ENCODE measurements around the gene CADM4. TPM values are rescaled to one million over a fixed set of nuclear protein-coding genes. Genes with fewer than 3 reads are reported as not detected.

Gene CADM4
- total RNA-seq, 1 experiment from 2014 or later, result 17.5 TPM

- DNase-seq, result peak; percentile 33
- Mint-ChIP-seq H3K27me3 (ENCODE audit: unreplicated experiment) (no peaks in the 10 kb centered on the region), H3K36me3 (ENCODE audit: insufficient read depth, unreplicated experiment) (peaks cover 10% of the 10 kb centered on the region), H3K4me3 (ENCODE audit: low read depth, unreplicated experiment) (no peak overlapping the region), H3K27ac (ENCODE audit: unreplicated experiment) (no peak overlapping the region), H3K4me1 (ENCODE audit: low read depth, unreplicated experiment) (no peaks in the 10 kb centered on the region), H3K9me3 (ENCODE audit: low read depth, unreplicated experiment) (no peaks in the 10 kb centered on the region)
- intact Hi-C loops (cut with micrococcal nuclease; ENCODE audit: unreplicated experiment), result no loop called here
- no TSS peak for BruUV-seq (replicated peaks)
- no peak for TF ChIP-seq CTCF (IDR thresholded peaks at IDR 0.05; ENCODE audit: unreplicated experiment)
- CTCF ChIA-PET, result interaction anchor here (0.5 kb wide), 1 partner anchor 190 kb away, joined by 4 read pairs; no protein-coding TSS in a partner anchor
These were observed 13.6 kb downstream of the CADM4 start for GRCh38 chr19:43625918-43626579.

- intact Hi-C loops (cut with micrococcal nuclease; ENCODE audit: unreplicated experiment), result no loop called here
- H3K27ac Mint-ChIP-seq (ENCODE audit: unreplicated experiment), result no peak overlapping the region
- peaks cover 21% of the 10 kb centered on the region for H3K36me3 Mint-ChIP-seq (ENCODE audit: insufficient read depth, unreplicated experiment)
- peaks cover 8% of the 10 kb centered on the region for H3K4me1 Mint-ChIP-seq (ENCODE audit: low read depth, unreplicated experiment)
- BruUV-seq (replicated peaks), result no TSS peak
- no peaks in the 10 kb centered on the region for H3K27me3 Mint-ChIP-seq (ENCODE audit: unreplicated experiment)
- DNase-seq, result no peak
- TF ChIP-seq CTCF (IDR thresholded peaks at IDR 0.05; ENCODE audit: unreplicated experiment), result no peak
- no peak overlapping the region for H3K4me3 Mint-ChIP-seq (ENCODE audit: low read depth, unreplicated experiment)
- H3K9me3 Mint-ChIP-seq (ENCODE audit: low read depth, unreplicated experiment), result no peaks in the 10 kb centered on the region
- CTCF ChIA-PET, result no interaction called here
These were observed 14.7 kb downstream of the CADM4 start for GRCh38 chr19:43624933-43625332.

GRCh38 chr19:43623889-43624670, 15.6 kb downstream of the CADM4 start:
- H3K4me1 Mint-ChIP-seq (ENCODE audit: low read depth, unreplicated experiment), result peaks cover 13% of the 10 kb centered on the region
- no TSS peak for BruUV-seq (replicated peaks)
- CTCF ChIA-PET, result interaction anchor here (0.6 kb wide), 1 partner anchor 1118 kb away, joined by 3 read pairs; no protein-coding TSS in a partner anchor
- no peak for TF ChIP-seq CTCF (IDR thresholded peaks at IDR 0.05; ENCODE audit: unreplicated experiment)
- intact Hi-C loops (cut with micrococcal nuclease; ENCODE audit: unreplicated experiment), result no loop called here
- no peak overlapping the region for H3K4me3 Mint-ChIP-seq (ENCODE audit: low read depth, unreplicated experiment)
- no peaks in the 10 kb centered on the region for H3K27me3 Mint-ChIP-seq (ENCODE audit: unreplicated experiment)
- no peaks in the 10 kb centered on the region for H3K9me3 Mint-ChIP-seq (ENCODE audit: low read depth, unreplicated experiment)
- no peak for DNase-seq
- H3K36me3 Mint-ChIP-seq (ENCODE audit: insufficient read depth, unreplicated experiment), result peaks cover 29% of the 10 kb centered on the region
- H3K27ac Mint-ChIP-seq (ENCODE audit: unreplicated experiment), result no peak overlapping the region

GRCh38 chr19:43622956-43623355, 16.7 kb downstream of the CADM4 start:
- no peaks in the 10 kb centered on the region for H3K27me3 Mint-ChIP-seq (ENCODE audit: unreplicated experiment)
- peaks cover 13% of the 10 kb centered on the region for H3K4me1 Mint-ChIP-seq (ENCODE audit: low read depth, unreplicated experiment)
- intact Hi-C loops (cut with micrococcal nuclease; ENCODE audit: unreplicated experiment), result no loop called here

More at GRCh38 chr19:43622956-43623355, 16.7 kb downstream of the CADM4 start:
- Mint-ChIP-seq H3K27ac (ENCODE audit: unreplicated experiment) (no peak overlapping the region), H3K4me3 (ENCODE audit: low read depth, unreplicated experiment) (no peak overlapping the region), H3K9me3 (ENCODE audit: low read depth, unreplicated experiment) (no peaks in the 10 kb centered on the region), H3K36me3 (ENCODE audit: insufficient read depth, unreplicated experiment) (peaks cover 35% of the 10 kb centered on the region)
- no peak for DNase-seq
- BruUV-seq (replicated peaks), result no TSS peak
- CTCF ChIA-PET, result interaction anchor here (0.6 kb wide), 2 partner anchors 32 to 88 kb away, joined by 3 to 12 read pairs; no protein-coding TSS in a partner anchor
- TF ChIP-seq CTCF (IDR thresholded peaks at IDR 0.05; ENCODE audit: unreplicated experiment), result no peak

All from Calu3 (cell line).